A549 (cell line): ENCODE results near the gene COQ8B.

ENCODE experiments used
- BHLHE40 ChIP-seq: IDR thresholded peaks from 2 replicates; pipeline ENCODE4 v1.6.1; 2012; ENCODE audit warnings: low read depth, low read length, inconsistent platforms
- CEBPB ChIP-seq, 2 experiments: fragments of >200 bp in 1 of 2; sonication (Bioruptor Twin) in 1 of 2; formaldehyde crosslinking in 1 of 2; IDR thresholded peaks; 2 replicates each; pipeline ENCODE4 v1.6.1; 2012 to 2016
- EP300 ChIP-seq, 2 experiments: fragments of >200 bp; sonication (Bioruptor Twin); formaldehyde crosslinking; IDR thresholded peaks; 2 replicates in 1 of 2; 3 replicates in 1 of 2; pipeline ENCODE4 v1.6.1; 2016 to 2017
- FOXS1 ChIP-seq: fragments of 250-450 bp; sonication (Bioruptor Pico); IDR thresholded peaks from 2 replicates; pipeline ENCODE4 v1.5.0; 2020; ENCODE audit warnings: mild to moderate bottlenecking, moderate library complexity
- GATA3 ChIP-seq: IDR thresholded peaks from 2 replicates; pipeline ENCODE4 v1.6.1; 2012; ENCODE audit warnings: borderline replicate concordance
- HDAC2 ChIP-seq: fragments of 200-600 bp; sonication (generic); IDR thresholded peaks from 2 replicates; pipeline ENCODE4 v1.6.1; 2016
- JUN ChIP-seq, 2 experiments: fragments of >200 bp; sonication (Bioruptor Twin); formaldehyde crosslinking; IDR thresholded peaks; 2 replicates in 1 of 2; 3 replicates in 1 of 2; pipeline ENCODE4 v1.6.1; 2016 to 2017
- MAFK ChIP-seq: fragments of 450-650 bp; IDR thresholded peaks from 2 replicates; pipeline ENCODE4 v1.6.1; 2014; ENCODE audit not compliant: partially characterized antibody
- MAX ChIP-seq: IDR thresholded peaks from 2 replicates; pipeline ENCODE4 v1.6.1; 2012
- MYC ChIP-seq: IDR thresholded peaks from 2 replicates; pipeline ENCODE4 v1.6.1; 2012; ENCODE audit warnings: mild to moderate bottlenecking, inconsistent platforms, low read length, improper control_type of control experiment, borderline replicate concordance
- POLR2A ChIP-seq: IDR thresholded peaks from 2 replicates; pipeline ENCODE4 v1.6.1; 2012; ENCODE audit warnings: mild to moderate bottlenecking, low read length
- RAD21 ChIP-seq, 2 experiments: fragments of >200 bp in 1 of 2; sonication (Bioruptor Twin) in 1 of 2; formaldehyde crosslinking in 1 of 2; IDR thresholded peaks in 1 of 2; conservative IDR thresholded peaks in 1 of 2; 2 replicates in 1 of 2; 3 replicates in 1 of 2; pipeline ENCODE4 v1.6.1; 2012 to 2018; ENCODE audit warnings: inconsistent platforms in 1 of 2
- SMC3 ChIP-seq: fragments of >200 bp; sonication (Bioruptor Twin); formaldehyde crosslinking; IDR thresholded peaks from 3 replicates; pipeline ENCODE4 v1.6.1; 2018; ENCODE audit warnings: inconsistent platforms
- TF ChIP-seq, protein P1 (sequence below): fragments of >200 bp; sonication (Bioruptor Twin); formaldehyde crosslinking; IDR thresholded peaks from 3 replicates; pipeline ENCODE4 v1.5.1; 2016

GRCh38 chr19:40724855-40725254 is 8.2 kb upstream of the COQ8B start:
- no peak for TF ChIP-seq MAX
- TF ChIP-seq, protein P1, sequence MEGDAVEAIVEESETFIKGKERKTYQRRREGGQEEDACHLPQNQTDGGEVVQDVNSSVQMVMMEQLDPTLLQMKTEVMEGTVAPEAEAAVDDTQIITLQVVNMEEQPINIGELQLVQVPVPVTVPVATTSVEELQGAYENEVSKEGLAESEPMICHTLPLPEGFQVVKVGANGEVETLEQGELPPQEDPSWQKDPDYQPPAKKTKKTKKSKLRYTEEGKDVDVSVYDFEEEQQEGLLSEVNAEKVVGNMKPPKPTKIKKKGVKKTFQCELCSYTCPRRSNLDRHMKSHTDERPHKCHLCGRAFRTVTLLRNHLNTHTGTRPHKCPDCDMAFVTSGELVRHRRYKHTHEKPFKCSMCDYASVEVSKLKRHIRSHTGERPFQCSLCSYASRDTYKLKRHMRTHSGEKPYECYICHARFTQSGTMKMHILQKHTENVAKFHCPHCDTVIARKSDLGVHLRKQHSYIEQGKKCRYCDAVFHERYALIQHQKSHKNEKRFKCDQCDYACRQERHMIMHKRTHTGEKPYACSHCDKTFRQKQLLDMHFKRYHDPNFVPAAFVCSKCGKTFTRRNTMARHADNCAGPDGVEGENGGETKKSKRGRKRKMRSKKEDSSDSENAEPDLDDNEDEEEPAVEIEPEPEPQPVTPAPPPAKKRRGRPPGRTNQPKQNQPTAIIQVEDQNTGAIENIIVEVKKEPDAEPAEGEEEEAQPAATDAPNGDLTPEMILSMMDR = no peak
- TF ChIP-seq RAD21 (conservative IDR thresholded peaks at IDR 0.05 in 1 of 2, IDR thresholded peaks at IDR 0.05 in 1 of 2) = no peak
- no peak for TF ChIP-seq POLR2A
- TF ChIP-seq CEBPB (IDR thresholded peaks at IDR 0.05) = no peak
- TF ChIP-seq HDAC2 = no peak
- TF ChIP-seq EP300 (IDR thresholded peaks at IDR 0.05) = no peak
- no peak for TF ChIP-seq BHLHE40
- TF ChIP-seq MAFK = no peak
- TF ChIP-seq FOXS1 (CRISPR knock-in tag) = no peak
- TF ChIP-seq SMC3 = no peak
- no peak for TF ChIP-seq JUN (IDR thresholded peaks at IDR 0.05)
- no peak for TF ChIP-seq MYC
- no peak for TF ChIP-seq GATA3
